Endothelial cell of umbilical vein (primary cell): ENCODE measurements around the gene TPCN2. TPM values are rescaled to one million over a fixed set of nuclear protein-coding genes. Genes with fewer than 3 reads are reported as not detected.

ENCODE experiments used
- BruUV-seq: library from RNA; stranded (reverse); fragments of 400-500 nt; replicated peaks from 2 replicates; lab custom pipeline; 2021; lab: Mats Ljungman, UMichigan
- CTCF ChIA-PET: fragments of 300-600, 350-600 bp; sonication (Branson Sonifier 250); formaldehyde crosslinking; loops from one replicate; lab custom pipeline; 2021; ENCODE audit warnings: antibody characterized with exemption, inconsistent platforms; lab: Charles Lee
- POLR2A ChIA-PET: fragments of 300-600, 350-600 bp; sonication (Branson Sonifier 250); formaldehyde crosslinking; loops from one replicate; lab custom pipeline; 2021; ENCODE audit warnings: antibody characterized with exemption, inconsistent platforms; lab: Charles Lee
- DNase-seq: peaks from one replicate; pipeline ENCODE4 v3.0.0-alpha.2; 2011; ENCODE audit warnings: low read depth, low spot score
- FAIRE-seq: peaks from 2 replicates; lab custom pipeline; 2011; peaks lifted over from hg19 to GRCh38; lab: Jason Lieb, UNC
- H2AFZ ChIP-seq: 2 replicates; pipeline ENCODE4 v1.6.0; 2012; ENCODE audit warnings: low read depth, low read length, control low read depth, inconsistent platforms
- H3K27ac ChIP-seq: 2 replicates; pipeline ENCODE4 v1.5.1; 2011; ENCODE audit warnings: low read depth, mild to moderate bottlenecking, control low read depth, low read length, moderate library complexity; ENCODE audit not compliant: insufficient read depth
- H3K27me3 ChIP-seq, 2 experiments: 2 replicates each; pipeline versions ENCODE4 v1.6.0 to v1.6.1; 2011; ENCODE audit warnings: low read length in 2 of 2, mixed read lengths in 1 of 2; ENCODE audit not compliant: control insufficient read depth in 2 of 2, insufficient read depth in 2 of 2
- H3K36me3 ChIP-seq, 2 experiments: 2 replicates in 1 of 2; 3 replicates in 1 of 2; pipeline ENCODE4 v1.5.1; 2011; ENCODE audit warnings: low read length in 2 of 2, mild to moderate bottlenecking in 1 of 2, moderate library complexity in 1 of 2; ENCODE audit not compliant: control insufficient read depth in 2 of 2, insufficient read depth in 2 of 2; ENCODE audit errors: extremely low read depth in 1 of 2
- H3K4me1 ChIP-seq: 3 replicates; pipeline ENCODE4 v1.5.1; 2011; ENCODE audit warnings: mild to moderate bottlenecking, low read length; ENCODE audit not compliant: control insufficient read depth, insufficient read depth; ENCODE audit errors: extremely low read depth
- H3K4me2 ChIP-seq: 2 replicates; pipeline ENCODE4 v1.6.1; 2011; ENCODE audit warnings: low read length, control low read depth, mixed read lengths; ENCODE audit not compliant: insufficient read depth
- H3K4me3 ChIP-seq, 3 experiments: fragments of 200-600 bp in 1 of 3; sonication (generic), shearing (Covaris generic) in 1 of 3; replicated peaks in 1 of 3; 2 replicates each; pipeline ENCODE4 v1.5.1; 2011 to 2016; ENCODE audit warnings: control low read depth in 3 of 3, low read length in 3 of 3, mild to moderate bottlenecking in 2 of 3, inconsistent platforms in 1 of 3, low read depth in 1 of 3, moderate library complexity in 1 of 3; ENCODE audit not compliant: insufficient read depth in 1 of 3
- H3K79me2 ChIP-seq: 2 replicates; pipeline ENCODE4 v1.6.0; 2012; ENCODE audit warnings: low read length, inconsistent platforms; ENCODE audit not compliant: control insufficient read depth, insufficient read depth
- H3K9ac ChIP-seq: replicated peaks from 2 replicates; pipeline ENCODE3; 2011; ENCODE audit warnings: low read length, control low read depth; ENCODE audit not compliant: insufficient read depth; ENCODE audit errors: extremely low read depth
- H3K9me1 ChIP-seq: replicated peaks from 3 replicates; pipeline ENCODE4 v1.6.0; 2011; ENCODE audit warnings: mild to moderate bottlenecking, low read length; ENCODE audit not compliant: control insufficient read depth, insufficient read depth; ENCODE audit errors: extremely low read depth
- H3K9me3 ChIP-seq: replicated peaks from 2 replicates; pipeline ENCODE4 v1.5.1; 2012; ENCODE audit warnings: low read length, inconsistent platforms; ENCODE audit not compliant: control insufficient read depth, insufficient read depth
- H4K20me1 ChIP-seq: replicated peaks from 2 replicates; pipeline ENCODE3; 2011; ENCODE audit warnings: mild to moderate bottlenecking, low read length; ENCODE audit not compliant: control insufficient read depth, insufficient read depth; ENCODE audit errors: extremely low read depth
- CTCF ChIP-seq, 2 donors: IDR thresholded peaks; 1 replicate in 1 of 2; 2 replicates in 1 of 2; pipeline ENCODE4 v1.5.1; 2011; ENCODE audit warnings: low read length in 2 of 2, mild to moderate bottlenecking in 2 of 2, moderate library complexity in 2 of 2, control low read depth in 1 of 2, inconsistent platforms in 1 of 2, low read depth in 1 of 2; ENCODE audit not compliant: insufficient read depth in 1 of 2; ENCODE audit errors: extremely low read depth in 1 of 2
- EZH2 ChIP-seq: IDR thresholded peaks from 2 replicates; pipeline ENCODE4 v1.6.1; 2012; ENCODE audit warnings: borderline replicate concordance, low read depth, mild to moderate bottlenecking, moderate library complexity, low read length, inconsistent platforms; ENCODE audit not compliant: severe bottlenecking
- FOS ChIP-seq: IDR thresholded peaks from 2 replicates; pipeline ENCODE4 v1.6.1; 2011; ENCODE audit warnings: mild to moderate bottlenecking, low read length, moderate library complexity, borderline replicate concordance; ENCODE audit not compliant: insufficient read depth
- GATA2 ChIP-seq: IDR thresholded peaks from 2 replicates; pipeline ENCODE4 v1.7.0; 2011; ENCODE audit warnings: low read depth, mild to moderate bottlenecking, moderate library complexity, mixed read lengths, low read length; ENCODE audit not compliant: insufficient read length, insufficient read depth
- JUN ChIP-seq: IDR thresholded peaks from 2 replicates; pipeline ENCODE4 v1.6.1; 2011; ENCODE audit warnings: borderline replicate concordance, low read depth; ENCODE audit not compliant: insufficient read length, insufficient read depth
- MAX ChIP-seq: IDR thresholded peaks from 2 replicates; pipeline ENCODE4 v1.6.1; 2011; ENCODE audit not compliant: insufficient read depth, insufficient read length
- MYC ChIP-seq: IDR thresholded peaks from one replicate; pipeline ENCODE4 v1.6.1; 2011; ENCODE audit warnings: mild to moderate bottlenecking, low read depth, low read length
- POLR2A ChIP-seq: IDR thresholded peaks from 2 replicates; pipeline ENCODE4 v1.6.1; 2012; ENCODE audit warnings: low read depth, mild to moderate bottlenecking, control low read depth, low read length
- POLR2AphosphoS5 ChIP-seq: IDR thresholded peaks from 2 replicates; pipeline ENCODE4 v1.6.1; 2012; ENCODE audit warnings: low read depth, mild to moderate bottlenecking, control low read depth, low read length, moderate library complexity; ENCODE audit not compliant: insufficient read depth
- dilution Hi-C: fragments of 300-500 bp; cut with MboI; formaldehyde crosslinking; loops from one replicate; pipeline ENCODE4 v1.15.0; 2019; ENCODE audit warnings: low sequenced_read_pairs; ENCODE audit not compliant: extremely low pct_ligation_motif_present
- intact Hi-C: fragments of 100-400 bp; cut with micrococcal nuclease; formaldehyde crosslinking; loops from one replicate; pipeline ENCODE4 v1.10.0; 2022
- polyA plus RNA-seq, 4 experiments: library from polyadenylated mRNA; depleted of rRNA in 3 of 4; stranded (reverse) in 3 of 4; unstranded in 1 of 4; fragments of >200 nt; gene quantifications; 2 replicates each; pipeline versions ENCODE4 v1.2.1 to v1.2.3, GENCODE V29; 2011 to 2012; ENCODE audit warnings: missing spikeins in 1 of 4
- total RNA-seq: library from RNA; stranded (reverse); gene quantifications from 2 replicates; pipeline ENCODE4 v1.2.3, GENCODE V29; 2021

Gene TPCN2
- total and polyA plus RNA-seq, 2 donors (not counting 3 experiments of a cell fraction or from before 2014, with no cell fraction given): 10.3 to 13.4 TPM

- Histone ChIP-seq H3K9ac (no peak overlapping the region), H3K27ac (no peak overlapping the region), H2AFZ (no peak overlapping the region), H3K4me3 (no peak overlapping the region), H3K9me3 (no peaks in the 10 kb centered on the region), H3K4me2 (no peak overlapping the region), H4K20me1 (no peaks in the 10 kb centered on the region), H3K79me2 (no peaks in the 10 kb centered on the region), H3K36me3 (no peaks in the 10 kb centered on the region), H3K27me3 (peaks cover 1 to 5% of the 10 kb centered on the region in 2 experiments), H3K4me1 (no peaks in the 10 kb centered on the region), H3K9me1 (no peaks in the 10 kb centered on the region)
- intact Hi-C loops: no loop called here
- POLR2A ChIA-PET: no interaction called here
- CTCF ChIA-PET: no interaction called here
- TF ChIP-seq MYC (no peak), MAX (no peak), EZH2 (no peak), FOS (no peak), GATA2 (no peak), JUN (no peak), CTCF (IDR thresholded peaks at IDR 0.05; ENCODE audit: extremely low read depth in 1 of 2, insufficient read depth in 1 of 2, low read depth in 1 of 2, low read length in 2 of 2) (no peak), POLR2AphosphoS5 (no peak), POLR2A (no peak)
- FAIRE-seq (no peak), DNase-seq (no peak)
- BruUV-seq: no TSS peak
- dilution Hi-C loops: no loop called here
These were observed 8.0 kb upstream of the TPCN2 start for GRCh38 chr11:69040581-69041260.
